HG02885 (cell line): ENCODE data around the gene NFAM1.

Source experiments
- ATAC-seq: cut with Tn5 transposase; IDR thresholded peaks from one replicate; pipeline ENCODE4 v1.9.1; 2021; ENCODE audit warnings: mild to moderate bottlenecking; ENCODE audit not compliant: unreplicated experiment, poor library complexity

Gene NFAM1

DNA sequence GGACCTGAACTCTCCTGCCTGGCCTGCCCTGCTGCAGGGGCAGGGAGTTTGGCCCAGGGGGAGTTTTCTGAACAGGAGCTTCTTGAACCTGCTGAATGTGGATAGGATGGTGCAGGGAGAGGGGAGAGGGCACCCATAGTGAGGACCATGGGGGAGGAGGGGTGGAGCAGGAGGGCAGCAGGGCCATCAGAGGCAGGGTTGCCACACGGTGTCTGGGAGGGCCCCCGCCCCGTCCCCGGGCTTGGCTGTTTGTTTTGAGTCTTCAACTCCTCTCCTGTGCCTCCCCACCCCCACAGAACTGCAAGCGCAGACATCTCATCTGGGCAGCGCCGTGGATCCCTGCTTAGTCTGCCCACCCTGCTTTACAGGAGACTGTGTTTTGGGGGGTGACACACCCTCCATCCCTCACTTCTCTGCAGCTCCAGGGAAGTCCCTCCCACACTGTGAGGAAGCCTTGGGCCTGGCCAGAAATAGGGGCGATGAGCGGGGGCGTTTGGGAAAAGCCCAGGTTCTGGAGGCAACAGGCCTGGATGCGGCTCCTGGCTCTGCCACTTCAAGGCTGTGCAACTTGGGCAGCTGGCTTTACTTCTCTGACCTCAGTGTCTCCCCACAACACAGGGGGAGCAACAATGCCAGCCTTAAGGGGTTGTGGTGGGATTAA, 14.4 kb downstream of the NFAM1 start:
- no peak for ATAC-seq

DNA sequence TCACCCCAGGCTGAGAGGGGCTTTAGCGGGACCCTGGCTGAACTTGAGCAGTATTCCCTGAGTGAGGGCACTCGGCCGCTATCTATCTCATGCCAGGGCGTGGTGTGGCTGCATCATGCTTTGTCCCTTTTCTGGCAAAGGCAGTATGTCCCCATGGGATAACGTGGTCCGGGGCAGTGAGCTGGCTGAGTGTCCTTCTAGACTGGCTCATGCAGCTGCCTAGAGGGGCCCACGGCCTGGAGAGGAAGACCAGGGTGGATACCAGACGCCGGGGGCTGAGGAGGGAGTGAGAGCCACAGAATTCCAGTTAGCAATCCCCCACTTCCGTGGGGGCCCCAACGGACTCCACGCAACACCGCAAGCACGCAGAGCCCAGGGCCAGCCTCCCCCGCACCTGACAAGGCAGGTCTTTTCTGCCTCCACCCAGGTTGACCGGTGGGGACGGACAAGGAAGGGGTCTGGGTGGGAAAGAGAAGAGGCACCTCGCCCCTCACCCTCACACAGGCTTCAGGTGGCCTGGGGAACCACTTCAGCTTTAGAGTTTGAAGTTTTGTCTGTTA, 15.5 kb downstream of the NFAM1 start:
- ATAC-seq, result no peak

DNA sequence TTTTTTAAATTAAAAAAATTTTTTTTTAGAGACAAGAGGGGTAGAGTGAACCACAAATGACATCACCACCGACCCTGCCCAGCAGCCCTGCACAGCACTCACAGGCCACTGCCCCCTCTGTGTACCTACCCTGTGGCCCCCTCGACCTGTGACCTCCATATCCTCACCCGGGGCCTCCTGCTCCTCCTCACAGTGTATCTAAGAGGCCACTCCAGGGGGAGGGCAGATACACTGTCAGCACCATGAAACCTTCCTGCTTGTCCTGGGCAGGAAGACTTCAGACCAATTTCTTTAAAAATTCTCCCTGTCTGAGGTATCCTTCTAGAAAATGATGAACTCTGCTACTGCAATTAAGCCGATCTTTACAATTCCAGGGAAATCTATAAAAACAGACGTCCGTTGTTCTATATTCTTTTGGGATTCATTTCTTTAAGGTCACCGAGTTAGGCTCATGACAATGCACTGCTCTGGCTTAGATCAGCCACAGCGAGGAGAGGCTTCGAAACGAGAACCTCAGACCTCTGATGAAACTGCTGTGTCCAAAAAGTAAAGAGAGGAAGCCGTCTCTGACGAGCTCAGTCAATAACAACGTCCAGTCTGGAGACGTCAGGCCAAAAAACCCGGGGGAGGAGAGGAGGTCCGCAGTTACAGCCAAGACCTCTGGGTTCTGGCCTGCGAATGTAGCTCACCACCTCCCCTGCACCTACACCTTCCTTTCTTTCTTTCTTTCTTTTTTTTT, 17.5 kb downstream of the NFAM1 start:
- no peak for ATAC-seq

DNA sequence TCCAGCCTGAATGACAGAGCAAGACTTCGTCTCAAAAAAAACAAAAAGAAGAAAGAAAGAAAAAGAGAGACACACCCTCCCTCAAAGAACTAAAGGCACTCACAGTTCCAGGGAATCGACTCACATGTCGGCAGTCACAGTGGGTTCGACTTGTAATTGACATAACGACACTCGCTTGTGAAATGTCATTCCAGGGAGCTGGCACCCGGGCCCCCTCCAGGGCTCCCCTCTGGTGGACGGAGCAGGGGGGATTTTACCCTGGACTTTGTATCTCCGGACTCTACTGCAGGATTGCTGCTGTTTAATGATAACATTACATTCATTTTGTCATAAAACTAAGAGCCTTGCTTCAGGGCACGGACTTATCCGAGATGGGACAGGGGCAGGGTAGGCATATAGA, 18.2 kb downstream of the NFAM1 start:
- ATAC-seq, result no peak

DNA sequence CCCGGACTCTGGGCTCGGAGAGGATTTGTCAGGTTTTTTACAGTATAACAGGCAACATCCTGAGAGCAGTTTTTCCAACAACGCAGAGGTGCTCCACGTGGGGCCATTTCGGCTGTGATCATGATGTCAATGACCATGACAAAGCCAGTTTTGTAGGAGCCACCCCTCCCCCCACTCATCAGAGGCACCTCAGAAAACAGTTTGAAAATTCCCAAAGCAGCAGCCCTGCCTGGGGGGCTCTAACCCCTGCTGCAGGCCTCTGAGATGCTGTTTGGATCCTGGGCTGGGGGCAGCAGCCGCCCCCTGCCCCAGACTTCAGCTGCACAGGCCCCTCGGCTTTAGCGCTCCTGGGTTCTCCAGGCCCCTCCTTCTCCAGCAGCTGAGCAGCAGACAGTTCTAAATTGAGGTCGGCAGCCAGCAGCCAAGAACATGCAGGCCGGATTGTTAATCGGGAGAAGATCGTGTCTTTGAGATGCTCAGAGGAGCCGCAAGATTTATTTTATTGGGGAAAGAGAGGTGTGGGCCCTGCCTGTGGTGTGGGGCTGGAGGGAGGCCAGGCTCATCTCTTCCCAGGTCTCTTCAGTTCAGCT, 19.4 kb downstream of the NFAM1 start:
- no peak for ATAC-seq

DNA sequence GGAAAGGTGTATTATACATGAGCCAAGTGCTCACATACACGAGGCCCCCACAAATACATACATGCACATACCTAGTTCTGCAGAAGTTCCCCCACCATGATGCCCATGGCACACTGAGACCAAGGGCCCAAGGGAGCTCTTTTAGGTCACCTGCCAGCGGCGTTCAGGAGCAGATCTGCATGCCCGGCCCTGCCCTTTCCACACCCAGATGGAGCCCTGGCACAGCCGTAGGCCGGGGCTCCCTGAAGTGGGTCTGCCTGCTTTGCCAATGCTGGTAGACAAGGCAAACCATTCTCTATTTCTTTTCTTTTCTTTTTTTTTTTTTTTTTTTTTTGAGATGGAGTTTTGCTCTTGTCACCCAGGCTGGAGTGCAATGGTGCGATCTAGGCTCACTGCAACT, 21.5 kb downstream of the NFAM1 start:
- no peak for ATAC-seq

DNA sequence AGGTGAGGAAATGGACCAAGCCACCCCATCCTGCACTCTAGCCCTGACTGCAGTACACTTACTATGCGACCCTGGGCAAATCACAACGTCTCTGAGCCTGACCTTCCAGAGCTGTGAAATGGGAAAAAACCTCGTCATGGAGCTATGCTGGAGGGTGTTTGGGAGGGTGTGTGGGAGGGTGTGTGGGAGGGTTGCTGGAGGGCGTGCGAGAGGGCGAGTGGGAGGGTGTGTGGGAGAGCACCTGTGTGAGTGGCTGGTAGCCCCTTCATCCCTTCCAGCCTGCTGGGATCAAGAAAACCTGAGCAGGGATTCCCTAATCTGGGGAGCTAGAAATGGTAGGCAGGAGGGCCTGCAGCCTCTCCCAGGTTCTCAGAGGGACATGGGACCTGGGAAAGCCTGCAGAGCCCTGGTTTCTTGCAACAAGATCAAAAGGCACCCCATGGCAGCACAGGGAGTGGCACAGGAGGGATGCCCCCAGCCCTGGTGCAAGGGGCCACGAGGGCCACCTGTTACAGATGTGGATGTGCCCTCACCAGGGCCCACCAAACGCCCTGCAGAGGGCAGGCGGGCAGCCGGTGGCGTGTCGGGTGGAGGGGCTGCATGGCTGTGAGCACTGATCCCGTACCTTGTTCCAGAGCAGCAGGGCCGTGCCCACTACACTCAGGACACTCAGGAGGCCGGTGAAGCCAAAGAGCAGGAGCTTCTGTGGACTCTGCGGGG, 23.2 kb downstream of the NFAM1 start:
- ATAC-seq, result no peak

DNA sequence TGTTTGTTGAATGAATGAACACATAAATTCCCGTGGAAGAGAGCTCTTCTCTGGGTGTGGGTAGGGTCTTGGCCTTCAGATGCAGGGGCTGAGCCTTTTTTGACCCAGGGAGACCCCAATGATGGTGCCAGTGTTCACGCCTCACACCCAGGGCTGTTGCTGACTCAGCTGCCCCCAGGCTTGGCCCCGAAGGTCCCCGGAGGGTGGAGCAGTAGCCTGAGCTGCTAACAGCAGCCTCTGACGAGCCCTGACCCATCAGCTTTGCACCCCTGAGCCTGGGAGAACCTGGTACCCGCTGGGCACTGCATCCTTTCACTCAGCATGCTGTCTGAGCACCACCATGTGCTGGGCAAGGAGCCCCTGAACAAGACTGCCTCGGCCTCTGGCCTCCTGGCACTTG, 23.9 kb downstream of the NFAM1 start:
- ATAC-seq, result no peak

DNA sequence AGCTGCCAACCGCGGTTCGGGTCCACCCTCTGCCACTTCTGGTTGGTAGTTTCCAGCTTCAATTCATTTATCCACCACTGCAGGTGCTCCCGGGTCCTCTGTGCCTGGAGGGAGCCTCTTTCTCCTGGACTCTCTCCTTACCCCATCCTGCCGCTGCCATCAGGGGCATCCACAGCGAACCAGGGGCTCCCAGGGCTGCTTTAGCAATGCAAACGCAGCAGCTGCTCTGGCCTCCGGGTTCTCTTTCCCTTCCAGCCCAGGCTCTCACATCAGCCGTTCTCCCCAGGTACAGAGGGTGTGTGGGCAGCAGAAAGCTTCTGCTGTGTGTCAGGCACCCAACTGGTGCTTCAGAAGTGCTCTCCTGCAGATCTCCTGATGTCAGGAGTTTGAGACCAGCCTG, 27.9 kb downstream of the NFAM1 start:
- no peak for ATAC-seq

DNA sequence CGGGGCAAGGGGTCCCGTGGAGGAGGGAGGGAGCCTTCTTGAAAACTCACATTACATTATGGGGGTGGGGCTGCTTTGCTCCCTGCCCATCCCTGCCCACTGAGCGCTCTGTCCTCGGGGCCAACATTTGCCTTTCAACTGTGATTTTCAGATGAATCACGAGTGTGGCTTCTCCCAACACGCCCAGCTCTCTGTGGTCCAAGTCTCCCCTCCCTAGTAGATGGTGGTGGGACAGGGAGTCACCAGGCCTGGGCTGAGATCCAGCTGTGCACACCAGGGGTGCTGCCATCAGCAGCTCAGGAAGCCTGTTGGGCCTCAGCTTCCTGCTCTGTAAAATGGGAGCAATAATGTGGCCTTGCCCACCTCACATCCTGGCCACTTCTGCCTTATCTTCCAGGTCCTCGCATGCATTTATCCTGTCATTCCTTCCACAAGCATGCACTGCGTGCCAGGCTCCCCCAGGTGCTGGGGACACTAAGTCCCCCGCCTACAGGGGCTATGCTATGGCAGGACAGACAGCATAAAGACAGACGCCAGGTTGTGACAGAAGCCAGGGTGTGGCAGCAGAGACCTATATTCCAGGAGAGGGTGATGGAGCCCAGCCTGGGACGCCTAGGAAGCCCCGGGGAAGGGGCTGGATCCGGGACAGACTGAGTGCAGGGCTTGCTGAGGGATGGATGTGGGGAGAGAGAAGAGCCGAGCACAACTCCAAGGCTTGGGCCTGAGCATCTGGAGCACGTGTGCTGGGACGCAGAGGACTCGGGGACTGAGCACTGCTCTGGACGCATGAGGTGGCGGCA, 30.5 kb downstream of the NFAM1 start:
- ATAC-seq, result no peak

DNA sequence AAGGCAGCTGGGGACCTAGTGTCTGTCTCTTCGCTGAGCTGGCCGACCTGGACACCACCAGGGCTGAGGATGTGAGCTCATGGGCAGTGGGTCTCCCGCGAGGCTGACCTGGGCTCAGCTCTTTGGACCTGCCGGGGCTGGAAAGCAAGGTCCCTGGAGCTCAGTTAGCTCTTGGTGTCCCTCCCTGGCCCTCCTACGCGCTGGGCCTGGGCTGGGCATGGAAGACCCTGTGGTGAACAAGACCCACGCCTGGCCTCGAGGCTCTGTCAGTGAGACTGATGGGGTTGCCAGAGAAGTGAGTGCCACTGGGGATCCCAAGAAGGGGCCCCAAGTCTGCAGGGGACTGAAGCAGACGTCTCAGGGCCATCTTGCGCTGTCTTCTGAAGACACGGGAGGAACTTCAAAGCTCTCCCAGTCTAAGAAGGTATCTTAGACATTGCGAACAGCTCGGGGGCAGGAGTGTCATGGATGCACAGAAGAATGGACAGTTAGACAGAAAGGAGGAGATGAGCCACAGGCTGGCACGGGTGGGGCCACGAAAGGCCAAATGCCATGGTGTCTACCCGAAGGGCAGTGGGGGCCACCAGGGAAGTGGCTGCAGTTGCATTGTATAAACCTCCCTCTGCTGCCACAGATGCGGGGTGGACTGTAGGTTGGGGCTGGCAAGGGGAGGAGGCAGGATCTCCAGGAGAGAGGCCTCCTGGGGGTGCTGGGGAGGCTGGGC, 31.2 kb downstream of the NFAM1 start:
- ATAC-seq, result no peak

DNA sequence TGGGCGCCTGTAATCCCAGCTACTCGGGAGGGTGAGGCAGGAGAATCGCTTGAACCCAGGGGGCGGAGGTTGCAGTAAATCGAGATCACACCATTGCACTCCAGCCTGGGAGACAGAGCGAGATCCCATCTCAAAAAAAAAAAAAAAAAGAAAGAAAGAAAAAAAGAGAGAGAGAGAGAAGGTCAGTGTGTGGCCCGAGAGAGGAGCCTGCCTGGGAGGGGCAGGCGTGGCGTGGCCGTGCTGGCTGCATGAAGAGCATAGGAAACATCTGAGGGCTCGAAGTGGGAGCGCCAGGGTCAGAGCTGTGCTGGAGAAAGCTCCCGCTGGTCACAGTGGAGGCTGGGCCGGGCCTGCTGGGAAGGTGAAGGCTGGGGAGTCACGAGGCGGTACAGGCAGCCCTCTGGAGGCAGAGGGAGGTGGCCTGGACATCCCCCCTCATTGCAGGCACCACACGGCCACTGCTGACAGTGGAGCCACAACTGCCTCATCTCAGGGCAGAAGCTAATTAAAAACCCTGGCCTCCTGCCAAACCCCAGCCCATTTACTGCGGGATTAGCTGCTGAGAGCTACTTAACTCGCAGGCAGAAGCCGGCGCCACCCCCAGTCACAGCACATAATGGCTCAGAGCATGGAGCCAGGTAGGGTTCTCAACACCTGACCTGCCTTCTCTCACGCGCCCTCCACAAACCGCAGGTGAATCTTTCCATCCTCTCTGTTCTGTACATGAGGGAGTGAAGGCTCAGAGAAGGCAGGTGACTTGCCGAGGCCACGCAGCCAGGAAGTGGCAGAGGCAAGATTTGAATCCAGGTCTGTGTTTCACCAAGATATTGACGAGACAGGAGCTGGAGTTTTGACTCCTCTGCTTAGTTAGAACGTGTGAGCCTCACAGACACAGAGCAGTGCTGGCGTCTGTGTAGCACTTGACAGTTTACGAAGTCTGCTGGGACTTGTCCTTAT, 32.6 kb downstream of the NFAM1 start:
- no peak for ATAC-seq

DNA sequence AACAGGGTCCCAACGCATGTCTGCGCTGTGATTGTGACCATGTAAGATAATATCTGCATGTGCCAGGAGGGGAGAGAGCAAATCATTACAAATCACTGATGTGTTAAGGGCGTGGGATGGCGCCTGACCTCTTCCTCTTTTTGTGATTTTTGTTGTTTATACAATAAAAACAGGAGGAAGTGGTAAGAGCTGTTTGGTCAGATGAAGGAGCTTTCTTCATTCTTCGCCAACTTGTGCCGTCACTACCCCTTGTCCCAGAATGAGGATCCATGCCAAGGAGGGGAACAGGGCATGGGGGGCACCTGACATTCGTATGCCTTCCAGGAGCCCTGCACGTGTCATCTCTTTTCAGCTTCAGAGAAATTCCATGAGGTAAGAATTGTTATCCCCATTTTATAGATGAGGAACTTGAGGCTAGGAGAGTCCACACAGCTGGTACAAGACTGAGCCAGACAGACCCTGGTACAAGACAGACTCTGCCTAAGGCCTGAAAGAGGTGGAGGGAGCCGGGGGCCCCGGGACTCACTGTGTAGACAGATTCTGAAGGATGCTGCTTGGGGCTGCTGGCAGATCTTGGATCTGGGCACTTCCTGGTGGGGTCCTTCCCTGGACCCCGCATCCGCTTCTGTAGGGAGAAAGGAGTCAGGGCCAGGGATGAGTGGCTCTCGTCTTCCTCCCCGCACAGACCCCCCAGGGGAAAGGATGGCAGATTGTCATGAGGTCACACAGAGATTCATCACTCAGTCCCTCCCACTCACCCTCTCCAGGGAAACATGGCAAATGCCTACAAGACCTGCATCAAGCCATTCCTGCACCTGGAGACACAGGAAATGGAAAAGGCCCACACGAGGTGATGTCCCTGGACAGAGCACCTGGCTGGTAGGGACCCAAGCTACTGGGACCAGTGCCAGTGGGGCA, 34.6 kb downstream of the NFAM1 start:
- no peak for ATAC-seq

DNA sequence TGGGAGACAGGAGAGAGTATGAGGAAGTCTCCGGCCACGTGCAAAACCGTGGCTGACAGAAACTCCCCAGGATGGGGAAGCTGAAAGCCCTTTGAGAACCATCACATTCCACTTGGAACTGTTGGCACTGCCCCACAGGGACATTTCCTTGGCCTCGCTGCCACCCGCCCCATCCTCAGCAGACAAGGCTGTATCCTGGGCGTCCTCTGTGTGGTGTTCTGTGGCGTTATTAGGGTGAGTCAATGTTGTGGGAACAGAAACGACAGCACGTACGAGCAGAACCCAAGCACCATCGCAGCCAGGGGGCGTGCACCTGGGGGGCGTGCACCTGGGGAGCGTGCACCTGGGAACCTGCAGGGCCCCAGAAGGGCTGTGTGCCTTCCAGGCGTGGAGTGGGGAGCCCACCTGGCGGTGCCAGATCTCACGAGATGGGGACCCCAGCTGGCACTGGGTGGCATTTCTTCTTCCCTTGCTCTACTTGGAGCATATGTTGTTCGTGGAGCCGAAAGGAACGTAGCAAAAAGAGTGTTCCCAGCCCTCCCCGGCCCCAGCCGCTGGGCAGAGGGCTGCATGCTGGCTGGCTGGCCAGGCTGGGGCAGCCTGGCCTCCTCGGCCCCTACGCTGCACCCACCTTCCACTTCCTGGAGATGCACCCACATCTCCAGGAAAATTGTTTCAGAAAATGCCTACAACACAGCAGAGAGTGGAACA, 35.4 kb downstream of the NFAM1 start:
- no peak for ATAC-seq

DNA sequence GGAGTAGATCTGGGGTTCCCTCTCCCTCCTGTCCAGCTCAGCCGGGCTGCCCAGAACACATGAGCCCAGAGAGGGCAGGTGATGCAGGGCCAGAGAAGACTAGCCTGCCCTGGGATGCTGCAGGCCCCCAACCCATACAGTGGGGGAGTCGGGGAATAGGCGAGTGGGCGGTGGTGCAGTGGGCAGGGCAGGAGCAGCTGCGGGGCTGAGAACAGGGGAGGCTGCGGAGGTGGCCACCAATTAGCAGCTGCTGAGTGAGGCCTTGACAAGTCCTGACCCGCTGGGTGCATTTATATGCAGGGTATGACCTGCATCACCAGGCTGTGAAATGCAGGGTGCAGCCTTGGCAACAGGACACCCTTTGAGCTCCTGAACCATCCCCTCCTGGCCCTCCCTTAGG, 43.1 kb downstream of the NFAM1 start:
- ATAC-seq, result no peak

DNA sequence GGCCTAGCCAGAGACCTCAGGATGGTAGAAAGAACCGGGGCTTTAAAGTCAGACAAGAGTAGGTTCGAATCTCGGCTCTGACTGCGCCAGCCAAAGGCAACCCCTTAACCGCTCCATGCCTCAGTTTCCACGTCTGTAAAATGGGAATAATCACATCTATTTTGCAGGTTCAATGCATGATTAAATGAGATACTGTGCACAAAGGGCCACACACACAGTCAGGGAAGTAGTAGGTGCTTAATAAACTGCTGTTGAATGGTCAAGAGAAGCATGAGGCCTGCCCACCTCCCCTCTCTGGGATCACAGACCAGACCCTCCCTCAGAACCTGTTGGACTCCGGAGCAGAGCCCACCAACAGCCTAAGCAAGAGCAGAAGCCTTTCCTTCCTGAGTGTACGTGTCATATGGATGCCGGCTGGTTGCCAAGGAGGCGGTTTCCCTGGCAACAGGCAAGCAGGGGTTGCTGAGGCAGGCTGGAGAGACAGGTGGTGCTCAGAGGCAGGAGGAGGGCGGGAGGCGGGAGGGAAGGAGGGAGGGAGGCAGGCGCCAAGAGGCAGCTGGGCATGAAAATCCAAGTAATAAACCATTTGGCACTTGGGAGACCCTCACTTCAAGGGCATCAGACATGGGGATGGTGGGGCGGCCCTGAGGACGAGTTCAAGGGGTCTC, 43.9 kb downstream of the NFAM1 start:
- ATAC-seq, result no peak
